GM18951 (cell line): ENCODE results near the gene GLP2R.

Experiments used
- POLR2A ChIP-seq: IDR thresholded peaks from 4 replicates; pipeline ENCODE4 v1.6.1; 2011; ENCODE audit warnings: mild to moderate bottlenecking; ENCODE audit not compliant: insufficient read length, insufficient read depth; ENCODE audit errors: extremely low read depth
- in situ Hi-C: fragments of 300-500 bp; cut with MboI; formaldehyde crosslinking; loops from one replicate; pipeline ENCODE4 v1.12.0; 2022; ENCODE audit warnings: low sequenced_read_pairs, mixed read lengths, inconsistent platforms; ENCODE audit not compliant: unreplicated experiment

Gene GLP2R

GRCh38 chr17:9904277-9905077 lies 78.8 kb downstream of the GLP2R start:
- no peak for TF ChIP-seq POLR2A
- in situ Hi-C loops: no loop called here

GRCh38 chr17:9905078-9905415 lies 79.3 kb downstream of the GLP2R start, which contains the start of gene RCVRN:
TSS of gene RCVRN (minus strand) at chr17:9905271. CDS start at chr17:9905180, 91 bp downstream.
- TF ChIP-seq POLR2A: no peak
- in situ Hi-C loops: no loop called here

GRCh38 chr17:9905902-9906301 lies 80.2 kb downstream of the GLP2R start:
- TF ChIP-seq POLR2A: no peak
- in situ Hi-C loops: no loop called here

GRCh38 chr17:9906616-9907015 lies 80.9 kb downstream of the GLP2R start:
- TF ChIP-seq POLR2A: no peak
- in situ Hi-C loops: no loop called here

- in situ Hi-C loops: no loop called here
- no peak for TF ChIP-seq POLR2A
Observed at GRCh38 chr17:9907131-9907530, 81.4 kb downstream of the GLP2R start.

GRCh38 chr17:9907883-9908648 lies 82.3 kb downstream of the GLP2R start:
- in situ Hi-C loops: no loop called here
- TF ChIP-seq POLR2A: no peak

GRCh38 chr17:9908649-9909042 lies 82.9 kb downstream of the GLP2R start:
- no peak for TF ChIP-seq POLR2A
- in situ Hi-C loops: no loop called here

GRCh38 chr17:9911089-9911488 lies 85.4 kb downstream of the GLP2R start:
- in situ Hi-C loops: no loop called here
- TF ChIP-seq POLR2A: no peak

- no peak for TF ChIP-seq POLR2A
- in situ Hi-C loops: no loop called here
Observed at GRCh38 chr17:9912121-9913099, 86.7 kb downstream of the GLP2R start.

- TF ChIP-seq POLR2A: no peak
- in situ Hi-C loops: no loop called here
Observed at GRCh38 chr17:9913476-9913875, 87.8 kb downstream of the GLP2R start.

- in situ Hi-C loops: no loop called here
- TF ChIP-seq POLR2A: no peak
Observed at GRCh38 chr17:9916108-9916507, 90.4 kb downstream of the GLP2R start.

GRCh38 chr17:9917131-9917530 lies 91.4 kb downstream of the GLP2R start:
- no peak for TF ChIP-seq POLR2A
- in situ Hi-C loops: no loop called here

GRCh38 chr17:9917801-9918200 lies 92.1 kb downstream of the GLP2R start:
- TF ChIP-seq POLR2A: no peak
- in situ Hi-C loops: no loop called here
